SU-DHL-6 (cell line): Measurements from ENCODE around the gene ADRA2B.

Experiments
- CTCF ChIP-seq: fragments of 200-600 bp; sonication (generic); IDR thresholded peaks from one replicate; pipeline ENCODE4 v1.5.1; 2017; ENCODE audit warnings: antibody characterized with exemption, mild to moderate bottlenecking, low read length, moderate library complexity; ENCODE audit not compliant: insufficient read depth, poor library complexity, severe bottlenecking
- EZH2phosphoT487 ChIP-seq: fragments of 200-600 bp; sonication (generic), shearing (Covaris generic); conservative IDR thresholded peaks from 2 replicates; pipeline ENCODE4 v1.6.1; 2018; ENCODE audit warnings: mild to moderate bottlenecking, antibody characterized with exemption, low read length, moderate library complexity, mixed read lengths

- TF ChIP-seq CTCF (no peak), EZH2phosphoT487 (no peak)
These were observed 41.5 kb upstream of the ADRA2B start for GRCh38 chr2:96157649-96158553.
